ENCODE results near the gene SH3BP5.
A peak's percentile ranks its signal among the peaks of the same experiment; 100 is the strongest.

SH3BP5 gene

GRCh38 chr3:15223685-15224572 is 108.5 kb downstream of the SH3BP5 start:
- DNase-seq, result no peak

GRCh38 chr3:15221574-15222217 is 110.7 kb downstream of the SH3BP5 start:
- DNase-seq, result no peak

- no peak for DNase-seq
These were observed 111.7 kb downstream of the SH3BP5 start for GRCh38 chr3:15220661-15221060.

- DNase-seq, result no peak
These were observed 112.3 kb downstream of the SH3BP5 start for GRCh38 chr3:15220056-15220455.

- no peak for DNase-seq
These were observed 113.7 kb downstream of the SH3BP5 start for GRCh38 chr3:15218689-15219088.

GRCh38 chr3:15217841-15218267 is 114.5 kb downstream of the SH3BP5 start:
- no peak for DNase-seq

- no peak for DNase-seq
These were observed 115.2 kb downstream of the SH3BP5 start for GRCh38 chr3:15217011-15217671.

- DNase-seq, result no peak
These were observed 115.9 kb downstream of the SH3BP5 start for GRCh38 chr3:15216501-15216900.

GRCh38 chr3:15215996-15216395 is 116.4 kb downstream of the SH3BP5 start:
- no peak for DNase-seq

- DNase-seq, result no peak
These were observed 117.6 kb downstream of the SH3BP5 start for GRCh38 chr3:15214758-15215157.

GRCh38 chr3:15211937-15212336 is 120.4 kb downstream of the SH3BP5 start:
- no peak for DNase-seq

GRCh38 chr3:15207836-15208504 is 124.4 kb downstream of the SH3BP5 start:
- peak; percentile 14 for DNase-seq

GRCh38 chr3:15206662-15207576 is 125.5 kb downstream of the SH3BP5 start:
- peak; percentile 61 for DNase-seq

GRCh38 chr3:15205934-15206661 is 126.3 kb downstream of the SH3BP5 start, which contains the start of gene CAPN7:
CAPN7 (plus strand) TSS chr3:15206246; CDS start chr3:15206496, 250 bp downstream.
- DNase-seq, result peak; percentile 92

GRCh38 chr3:15205482-15205933 is 126.9 kb downstream of the SH3BP5 start:
- no peak for DNase-seq
